HG03354 (cell line): ENCODE results near the gene CSDE1.
A peak's percentile ranks its signal among the peaks of the same experiment; 100 is the strongest.

Experiments
- ATAC-seq: cut with Tn5 transposase; IDR thresholded peaks from one replicate; pipeline ENCODE4 v1.9.1; 2021; ENCODE audit warnings: mild to moderate bottlenecking; ENCODE audit not compliant: unreplicated experiment, poor library complexity, severe bottlenecking

The CSDE1 gene

GRCh38 chr1:114710360-114710759, 47.4 kb downstream of the CSDE1 start:
- ATAC-seq, result no peak

- ATAC-seq, result no peak
These were observed 50.2 kb downstream of the CSDE1 start for GRCh38 chr1:114707604-114708003.

DNA sequence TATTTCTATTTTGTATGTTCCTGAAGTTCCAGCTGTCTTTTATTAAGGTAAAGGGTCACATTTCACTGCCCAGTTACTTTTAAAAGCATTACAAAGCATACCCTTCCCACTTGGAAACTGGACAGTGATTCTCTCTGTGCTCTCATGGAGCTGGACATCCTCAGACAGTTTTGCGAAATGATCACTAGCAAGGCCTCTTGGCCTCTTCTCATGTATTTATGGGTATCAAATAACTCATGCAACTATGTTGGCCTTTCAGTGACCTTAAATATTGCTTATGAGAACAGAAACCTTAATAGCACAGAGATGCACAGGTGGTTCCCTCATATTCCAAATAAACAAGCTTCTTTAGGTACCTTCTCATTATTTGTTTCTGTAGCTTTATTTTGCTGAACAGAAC, 54.5 kb downstream of the CSDE1 start:
- ATAC-seq, result no peak

DNA sequence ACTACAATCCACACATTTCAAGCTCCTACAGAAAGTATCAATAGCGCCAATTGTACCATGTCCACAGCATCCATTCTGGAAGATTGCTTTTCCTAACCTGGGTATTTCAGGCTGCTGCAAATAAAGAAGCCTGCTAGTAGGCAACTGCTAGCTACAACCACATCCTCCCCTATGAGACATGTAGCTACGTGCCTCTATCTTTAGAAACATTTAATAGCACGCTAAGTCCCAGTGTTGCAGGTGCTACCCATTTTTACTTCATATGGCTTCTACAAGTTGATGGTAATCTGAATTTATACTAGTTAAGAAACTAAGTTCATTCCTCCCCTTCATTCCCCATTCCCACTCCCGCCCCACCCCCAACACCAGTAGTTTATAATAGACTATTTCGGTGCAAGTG, 55.0 kb downstream of the CSDE1 start:
- peak; percentile 52 for ATAC-seq

DNA sequence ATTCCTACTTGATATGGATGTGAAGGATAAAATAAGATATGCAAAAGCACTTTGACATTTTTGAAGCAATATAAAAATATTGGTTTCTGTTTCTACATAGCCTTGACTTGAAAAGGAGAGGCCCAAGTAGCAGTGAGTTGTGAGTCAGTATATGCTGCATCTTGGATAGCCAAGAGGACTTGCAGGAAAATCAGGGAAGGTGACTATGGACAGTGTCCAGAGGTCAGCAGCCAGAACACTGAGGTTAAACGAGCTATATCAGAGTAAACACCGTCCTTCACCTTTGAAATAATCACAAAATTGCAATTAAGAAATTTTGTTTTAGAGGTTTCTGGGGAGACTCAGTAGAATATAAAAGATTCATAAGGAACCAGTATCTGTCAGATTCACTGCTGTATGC, 55.9 kb downstream of the CSDE1 start:
- no peak for ATAC-seq

DNA sequence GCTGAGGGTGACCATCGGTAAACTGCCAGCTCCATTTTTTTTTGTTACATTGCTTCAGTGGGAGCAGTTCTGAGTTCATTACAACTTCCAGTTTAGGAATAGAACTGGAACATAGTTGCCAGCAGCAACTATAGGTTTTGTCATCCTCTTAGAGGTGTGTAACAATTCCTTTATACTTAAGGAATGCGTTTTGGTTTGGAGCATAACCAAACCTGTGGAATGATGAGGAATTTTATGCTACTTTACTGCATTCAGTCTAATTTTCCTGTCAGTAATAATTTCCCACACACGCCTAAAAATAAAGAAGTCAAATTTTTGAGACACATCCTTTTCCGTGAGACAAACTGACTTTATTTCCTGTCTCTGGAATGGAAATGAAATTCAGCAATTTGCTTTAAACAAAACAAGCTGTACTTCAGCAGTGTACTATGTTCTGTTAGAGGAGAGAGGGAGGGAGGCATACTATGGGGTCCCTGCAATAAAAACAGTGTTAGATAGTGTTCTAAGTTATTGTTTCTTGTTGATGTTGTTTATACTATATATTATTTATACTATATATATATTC, 57.7 kb downstream of the CSDE1 start:
- no peak for ATAC-seq

GRCh38 chr1:114696810-114697209, 61.0 kb downstream of the CSDE1 start:
- ATAC-seq, result no peak

GRCh38 chr1:114695430-114696058, 62.2 kb downstream of the CSDE1 start, which contains the start of gene AMPD1:
Gene AMPD1, minus strand, starts transcription at chr1:114695546. Its CDS starts 75 bp downstream, at chr1:114695471.
- ATAC-seq, result no peak

DNA sequence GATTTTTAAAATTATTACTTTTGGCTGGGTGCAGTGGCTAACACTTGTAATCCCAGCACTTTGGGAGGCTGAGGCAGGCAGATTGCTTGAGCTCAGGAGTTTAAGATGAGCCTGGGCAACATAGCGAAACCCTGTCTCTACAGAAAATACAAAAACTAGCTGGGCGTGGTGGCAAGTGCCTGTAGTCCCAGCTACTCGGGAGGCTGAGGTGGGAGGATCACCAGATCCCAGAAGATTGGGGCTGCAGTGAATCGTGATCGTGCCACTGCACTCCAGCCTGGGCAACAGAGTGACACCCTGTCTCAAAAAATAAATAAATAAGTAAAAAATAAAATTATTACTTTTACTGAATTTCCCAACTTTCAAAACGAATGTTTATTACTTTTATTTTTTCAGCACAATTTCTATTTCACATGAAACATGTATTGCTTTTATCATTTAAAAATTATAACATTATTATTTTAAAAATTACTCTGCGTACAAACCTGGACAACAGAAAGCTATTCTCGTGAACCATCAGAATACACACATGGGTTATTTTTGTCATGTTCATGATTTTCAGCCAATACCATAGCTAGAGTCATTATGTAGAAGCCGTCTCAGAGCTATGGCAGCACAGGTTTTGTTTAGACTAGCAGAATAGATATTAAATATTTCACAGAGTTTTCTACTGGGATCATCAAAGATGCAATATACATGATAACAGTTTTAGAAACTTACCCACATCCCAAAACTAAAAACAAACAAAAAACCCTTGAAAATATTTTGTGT, 63.1 kb downstream of the CSDE1 start:
- ATAC-seq, result no peak

GRCh38 chr1:114692947-114693346, 64.8 kb downstream of the CSDE1 start:
- no peak for ATAC-seq

DNA sequence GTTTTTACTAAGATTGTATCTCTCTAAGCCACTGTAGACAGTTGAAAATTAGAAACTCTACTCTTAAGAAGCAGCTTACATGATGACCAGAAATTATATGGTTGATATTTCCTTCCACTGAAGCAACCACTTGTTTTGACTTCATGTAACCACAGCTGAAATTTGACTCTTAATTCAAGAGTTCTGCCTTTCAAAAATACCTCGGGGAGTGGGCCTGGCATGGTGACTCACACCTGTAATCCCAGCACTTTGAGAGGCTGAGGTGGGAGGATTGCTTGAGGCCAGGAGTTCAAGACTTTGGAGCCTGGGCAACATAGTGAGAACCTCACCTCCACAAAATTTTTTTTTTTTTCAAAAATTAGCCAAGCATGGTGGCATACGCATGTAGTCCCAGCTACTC, 66.7 kb downstream of the CSDE1 start:
- ATAC-seq, result no peak

GRCh38 chr1:114690148-114690547, 67.6 kb downstream of the CSDE1 start:
- no peak for ATAC-seq

- ATAC-seq, result no peak
These were observed 69.3 kb downstream of the CSDE1 start for GRCh38 chr1:114688526-114688925.

DNA sequence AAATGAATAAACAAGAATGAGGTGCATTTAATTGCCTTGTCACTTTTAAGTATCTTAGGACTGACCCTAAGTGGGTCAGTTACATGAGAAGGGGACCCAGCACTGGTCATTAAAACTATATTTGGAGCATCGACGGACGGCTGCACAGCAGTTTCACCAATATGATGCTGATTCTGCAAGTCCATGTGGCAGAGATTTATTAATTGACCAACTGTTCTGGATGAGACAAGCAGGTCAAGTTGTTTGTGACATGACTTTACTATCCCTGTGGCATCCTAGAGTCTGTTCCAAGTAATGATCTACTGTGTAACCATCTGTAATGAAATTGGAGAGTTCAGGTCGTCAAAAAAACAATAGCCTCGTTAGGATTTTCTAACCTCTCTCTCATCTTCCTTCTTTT, 71.9 kb downstream of the CSDE1 start:
- ATAC-seq, result no peak

DNA sequence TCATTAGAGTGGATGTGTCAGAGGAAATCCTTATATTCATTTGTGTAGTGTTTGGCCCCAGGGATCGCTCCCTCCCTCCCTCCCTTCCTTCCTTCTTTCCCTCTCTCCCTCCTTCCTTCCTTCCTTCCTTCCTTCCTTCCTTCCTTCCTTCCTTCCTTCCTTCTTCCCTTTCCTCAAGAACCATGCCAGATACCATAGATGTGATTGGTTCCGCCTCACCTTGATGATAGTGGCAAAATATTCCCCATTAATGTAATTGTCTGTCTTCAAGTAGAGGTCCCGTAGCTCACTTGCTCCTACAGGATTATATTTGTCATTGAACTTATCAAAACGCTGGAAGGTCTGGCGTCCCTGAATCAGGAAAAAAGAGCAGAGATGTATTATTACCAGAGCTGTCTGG, 80.1 kb downstream of the CSDE1 start:
- ATAC-seq, result no peak

- ATAC-seq, result no peak
These were observed 81.7 kb downstream of the CSDE1 start for GRCh38 chr1:114676115-114676514.

DNA sequence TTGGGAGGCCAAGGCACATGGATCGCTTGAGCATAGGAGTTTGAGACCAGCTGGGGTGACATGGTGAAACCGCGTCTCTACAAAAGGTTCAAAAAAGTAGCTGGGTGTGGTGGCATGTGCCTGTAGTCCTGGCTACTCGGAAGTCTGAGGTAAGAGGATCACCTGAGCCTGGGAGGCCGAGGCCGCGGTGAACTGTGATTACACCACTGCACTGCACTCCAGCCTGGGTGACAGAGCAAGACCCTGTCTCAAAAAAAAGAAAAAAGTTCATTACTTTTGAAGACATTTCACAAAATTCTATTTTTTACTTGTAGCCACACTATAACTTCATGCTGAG, 85.9 kb downstream of the CSDE1 start:
- no peak for ATAC-seq

GRCh38 chr1:114671011-114671938, 86.5 kb downstream of the CSDE1 start:
- no peak for ATAC-seq

DNA sequence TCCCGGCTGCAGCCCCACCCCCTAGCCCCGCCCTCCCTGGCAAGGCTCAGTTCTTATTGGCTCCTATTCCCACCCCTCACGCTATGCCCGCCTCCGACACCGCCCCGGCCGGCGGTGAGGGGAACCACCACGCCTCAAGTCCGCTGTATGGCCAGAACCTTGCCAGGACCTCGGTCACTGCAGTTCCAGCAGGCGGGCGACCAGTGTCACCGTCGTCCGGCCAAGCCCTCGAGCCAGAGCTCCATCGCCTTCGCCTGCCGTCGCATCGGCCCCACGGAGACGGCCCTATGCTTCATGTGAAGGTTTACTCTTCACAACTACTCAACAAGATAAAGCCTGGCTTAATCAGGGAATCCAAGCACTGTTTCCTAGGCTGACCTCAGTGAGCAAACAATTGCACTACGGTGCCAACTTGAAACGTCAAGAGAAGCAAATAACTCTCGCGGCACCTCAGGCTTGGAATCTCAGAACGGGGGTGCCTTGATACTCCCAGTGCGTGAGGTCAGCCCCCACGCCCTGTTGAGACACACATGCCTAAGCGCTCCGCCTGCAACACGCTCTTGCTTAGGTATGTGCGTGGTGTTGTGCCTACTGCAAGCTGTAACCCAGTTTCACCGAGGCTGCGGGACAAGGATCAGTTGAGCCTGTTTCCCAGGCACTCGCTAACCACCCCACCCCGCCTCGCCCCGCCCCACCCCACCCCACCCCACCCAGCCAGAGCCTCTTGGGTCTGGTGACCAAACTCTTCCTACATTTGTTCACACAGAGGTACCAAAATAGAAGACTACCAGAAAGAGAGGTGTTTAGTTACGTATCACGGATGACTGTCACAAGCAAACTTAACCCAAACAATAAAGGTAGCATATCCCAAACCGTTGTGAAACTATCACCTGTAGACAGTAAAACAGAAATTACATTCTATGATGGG, 87.4 kb downstream of the CSDE1 start:
- ATAC-seq, result peak; percentile 99
